ENCODE results near the gene SLC66A3.

DNA sequence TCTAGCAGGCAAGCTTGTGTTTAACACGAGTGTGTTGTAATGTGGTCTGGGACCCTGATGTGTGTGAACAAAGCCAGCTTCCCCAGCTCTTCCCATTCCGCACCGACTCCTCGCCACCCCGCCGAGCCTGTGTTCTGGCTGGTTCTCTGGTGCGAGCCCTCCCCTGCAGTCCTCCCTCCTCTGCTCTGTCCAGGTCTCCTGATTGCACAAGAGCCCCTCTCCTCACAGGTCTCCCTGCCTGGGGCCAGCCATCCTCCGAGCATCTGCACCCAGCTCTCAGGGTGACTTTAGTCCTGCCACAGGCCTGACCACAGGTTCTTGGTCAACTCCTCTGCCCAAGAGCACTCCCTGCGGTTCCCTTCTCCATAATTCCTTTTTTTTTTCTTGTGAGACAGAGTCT, 13.2 kb downstream of the SLC66A3 start:
- TF ChIP-seq, protein P1, sequence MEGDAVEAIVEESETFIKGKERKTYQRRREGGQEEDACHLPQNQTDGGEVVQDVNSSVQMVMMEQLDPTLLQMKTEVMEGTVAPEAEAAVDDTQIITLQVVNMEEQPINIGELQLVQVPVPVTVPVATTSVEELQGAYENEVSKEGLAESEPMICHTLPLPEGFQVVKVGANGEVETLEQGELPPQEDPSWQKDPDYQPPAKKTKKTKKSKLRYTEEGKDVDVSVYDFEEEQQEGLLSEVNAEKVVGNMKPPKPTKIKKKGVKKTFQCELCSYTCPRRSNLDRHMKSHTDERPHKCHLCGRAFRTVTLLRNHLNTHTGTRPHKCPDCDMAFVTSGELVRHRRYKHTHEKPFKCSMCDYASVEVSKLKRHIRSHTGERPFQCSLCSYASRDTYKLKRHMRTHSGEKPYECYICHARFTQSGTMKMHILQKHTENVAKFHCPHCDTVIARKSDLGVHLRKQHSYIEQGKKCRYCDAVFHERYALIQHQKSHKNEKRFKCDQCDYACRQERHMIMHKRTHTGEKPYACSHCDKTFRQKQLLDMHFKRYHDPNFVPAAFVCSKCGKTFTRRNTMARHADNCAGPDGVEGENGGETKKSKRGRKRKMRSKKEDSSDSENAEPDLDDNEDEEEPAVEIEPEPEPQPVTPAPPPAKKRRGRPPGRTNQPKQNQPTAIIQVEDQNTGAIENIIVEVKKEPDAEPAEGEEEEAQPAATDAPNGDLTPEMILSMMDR (IDR thresholded peaks at IDR 0.05) = no peak
- no peak for TF ChIP-seq EP300 (IDR thresholded peaks at IDR 0.05)
- no peak for TF ChIP-seq POLR2AphosphoS5 (IDR thresholded peaks at IDR 0.05)

Measured in esophagus muscularis mucosa (tissue), 4 donors.